ENCODE data around the gene PLCZ1. TPM values are rescaled to one million over a fixed set of nuclear protein-coding genes. Genes with fewer than 3 reads are reported as not detected.

The PLCZ1 gene
- total RNA-seq, 1 experiment from 2014 or later = not detected

Other genes starting within 250 kb of the PLCZ1 start
- gene CAPZA3, start 107 bp upstream of the PLCZ1 start, total RNA-seq (2014; rRNA removed; shearing (Covaris generic)) = not detected in 2 replicates